Posterior cingulate gyrus (tissue), 11 donors: ENCODE results near the gene TRPM4.

ENCODE experiments used
- DNase-seq, 10 donors: peaks; one replicate each; pipeline versions ENCODE4 v3.0.0 to v3.0.0-alpha.2; 2020 to 2021; ENCODE audit warnings: mixed read lengths in 3 of 10
- intact Hi-C: fragments of 100-400 bp; cut with DNase I; formaldehyde crosslinking; loops from one replicate; pipeline ENCODE4 v1.15.1; 2023

TRPM4 gene

GRCh38 chr19:49148784-49149651 is 8.6 kb upstream of the TRPM4 start:
- intact Hi-C loops: loop anchor here (5.0 kb wide), 2 partner anchors 52 to 58 kb away; no protein-coding TSS in a partner anchor

GRCh38 chr19:49149652-49150105 is 7.9 kb upstream of the TRPM4 start:
- peak; percentile 60 to 96 (median 76) for DNase-seq
- intact Hi-C loops: loop anchor here (5.0 kb wide), 2 partner anchors 52 to 58 kb away; no protein-coding TSS in a partner anchor

More at GRCh38 chr19:49148784-49149651, 8.6 kb upstream of the TRPM4 start:
- DNase-seq: peak; percentile 73 to 99 (median 89)

GRCh38 chr19:49150106-49150943 is 7.3 kb upstream of the TRPM4 start:
- DNase-seq: peak; percentile 64 to 97 (median 78)
- intact Hi-C loops: no loop called here

- peak in 1 of 10 donors; percentile 73 for DNase-seq
- intact Hi-C loops: no loop called here
Measured at GRCh38 chr19:49150944-49151243, 6.7 kb upstream of the TRPM4 start.

- intact Hi-C loops: no loop called here
- DNase-seq: peak in 5 of 10 donors; percentile 38 to 91 (median 85)
Measured at GRCh38 chr19:49151267-49152118, 6.1 kb upstream of the TRPM4 start.

- DNase-seq: no peak
- intact Hi-C loops: no loop called here
Measured at GRCh38 chr19:49152119-49152550, 5.5 kb upstream of the TRPM4 start.

GRCh38 chr19:49153167-49153809 is 4.3 kb upstream of the TRPM4 start:
- DNase-seq: peak in 2 of 10 donors; percentile 17 to 27
- intact Hi-C loops: no loop called here

GRCh38 chr19:49154279-49154678 is 3.3 kb upstream of the TRPM4 start:
- peak in 1 of 10 donors; percentile 12 for DNase-seq
- intact Hi-C loops: no loop called here

GRCh38 chr19:49155005-49155819 is 2.4 kb upstream of the TRPM4 start, which contains the start of gene HRC:
HRC (minus strand) TSS chr19:49155396; CDS start chr19:49155237, 159 bp downstream.
- peak in 2 of 10 donors; percentile 35 to 57 for DNase-seq
- intact Hi-C loops: no loop called here

GRCh38 chr19:49155820-49156346 is 1.7 kb upstream of the TRPM4 start:
- intact Hi-C loops: no loop called here
- DNase-seq: peak in 2 of 10 donors; percentile 6 to 14

- DNase-seq: peak in 2 of 10 donors; percentile 35 to 66
- intact Hi-C loops: no loop called here
Measured at GRCh38 chr19:49160450-49161189, 3.0 kb downstream of the TRPM4 start.

- intact Hi-C loops: no loop called here
- peak in 1 of 10 donors; percentile 34 for DNase-seq
Measured at GRCh38 chr19:49161987-49162386, 4.4 kb downstream of the TRPM4 start.

GRCh38 chr19:49165111-49165750 is 7.6 kb downstream of the TRPM4 start:
- intact Hi-C loops: no loop called here
- DNase-seq: peak in 5 of 10 donors; percentile 18 to 89 (median 39)

- DNase-seq: peak in 2 of 10 donors; percentile 62 to 80
- intact Hi-C loops: no loop called here
Measured at GRCh38 chr19:49165865-49166301, 8.3 kb downstream of the TRPM4 start.

- intact Hi-C loops: no loop called here
- DNase-seq: peak in 2 of 10 donors; percentile 47 to 61
Measured at GRCh38 chr19:49167857-49168409, 10.3 kb downstream of the TRPM4 start.

- peak in 1 of 10 donors; percentile 78 for DNase-seq
- intact Hi-C loops: no loop called here
Measured at GRCh38 chr19:49168421-49168820, 10.8 kb downstream of the TRPM4 start.

- no peak for DNase-seq
- intact Hi-C loops: no loop called here
Measured at GRCh38 chr19:49173198-49173597, 15.6 kb downstream of the TRPM4 start.
